GM12873 (cell line): Measurements from ENCODE around the gene ADAMTS18.

Experiments
- TF ChIP-seq, protein P1 (sequence below): IDR thresholded peaks from 2 replicates; pipeline ENCODE4 v1.5.1; 2012; ENCODE audit warnings: low read depth, mild to moderate bottlenecking, moderate library complexity, low read length, control low read depth; ENCODE audit not compliant: insufficient read depth; ENCODE audit errors: missing control alignments

Gene ADAMTS18

DNA sequence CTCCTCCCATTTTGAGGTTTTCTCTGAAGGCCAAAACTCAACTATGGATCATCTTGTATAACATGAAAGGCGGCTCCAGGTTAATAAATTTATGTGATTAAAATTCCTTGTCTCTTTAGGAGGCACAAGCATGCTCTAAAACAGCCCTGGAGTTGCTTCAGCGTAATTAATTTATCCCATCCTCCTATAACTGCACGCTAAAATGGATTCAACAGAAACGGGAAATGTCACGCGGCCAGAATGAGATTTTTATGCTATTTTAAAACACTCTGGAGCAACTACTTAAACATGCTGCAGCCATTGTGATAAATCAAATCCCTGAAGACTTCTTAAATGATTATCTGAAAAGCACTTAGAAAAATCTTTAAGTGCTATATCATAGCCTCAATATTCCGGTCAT is 106.6 kb downstream of the ADAMTS18 start:
- TF ChIP-seq, protein P1, sequence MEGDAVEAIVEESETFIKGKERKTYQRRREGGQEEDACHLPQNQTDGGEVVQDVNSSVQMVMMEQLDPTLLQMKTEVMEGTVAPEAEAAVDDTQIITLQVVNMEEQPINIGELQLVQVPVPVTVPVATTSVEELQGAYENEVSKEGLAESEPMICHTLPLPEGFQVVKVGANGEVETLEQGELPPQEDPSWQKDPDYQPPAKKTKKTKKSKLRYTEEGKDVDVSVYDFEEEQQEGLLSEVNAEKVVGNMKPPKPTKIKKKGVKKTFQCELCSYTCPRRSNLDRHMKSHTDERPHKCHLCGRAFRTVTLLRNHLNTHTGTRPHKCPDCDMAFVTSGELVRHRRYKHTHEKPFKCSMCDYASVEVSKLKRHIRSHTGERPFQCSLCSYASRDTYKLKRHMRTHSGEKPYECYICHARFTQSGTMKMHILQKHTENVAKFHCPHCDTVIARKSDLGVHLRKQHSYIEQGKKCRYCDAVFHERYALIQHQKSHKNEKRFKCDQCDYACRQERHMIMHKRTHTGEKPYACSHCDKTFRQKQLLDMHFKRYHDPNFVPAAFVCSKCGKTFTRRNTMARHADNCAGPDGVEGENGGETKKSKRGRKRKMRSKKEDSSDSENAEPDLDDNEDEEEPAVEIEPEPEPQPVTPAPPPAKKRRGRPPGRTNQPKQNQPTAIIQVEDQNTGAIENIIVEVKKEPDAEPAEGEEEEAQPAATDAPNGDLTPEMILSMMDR, result no peak

DNA sequence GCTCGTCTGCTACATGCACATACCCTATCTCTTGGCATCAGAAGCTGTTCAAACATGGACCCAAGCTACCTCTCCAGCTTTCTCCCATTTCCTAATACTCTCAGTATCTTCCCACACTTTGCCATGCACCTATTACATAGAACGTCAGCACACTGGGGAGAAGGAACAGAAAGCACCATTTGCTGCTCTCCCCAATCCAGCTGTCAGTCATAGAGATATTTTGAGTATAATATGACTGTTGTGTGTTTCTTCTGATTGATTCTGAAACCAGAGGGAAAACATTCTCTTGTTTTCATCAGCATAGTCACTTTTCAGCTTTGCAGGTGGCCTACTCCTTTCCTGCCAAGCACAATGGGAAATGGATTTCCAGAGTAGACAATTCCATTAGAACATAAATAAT is 107.1 kb downstream of the ADAMTS18 start:
- TF ChIP-seq, protein P1, result no peak

DNA sequence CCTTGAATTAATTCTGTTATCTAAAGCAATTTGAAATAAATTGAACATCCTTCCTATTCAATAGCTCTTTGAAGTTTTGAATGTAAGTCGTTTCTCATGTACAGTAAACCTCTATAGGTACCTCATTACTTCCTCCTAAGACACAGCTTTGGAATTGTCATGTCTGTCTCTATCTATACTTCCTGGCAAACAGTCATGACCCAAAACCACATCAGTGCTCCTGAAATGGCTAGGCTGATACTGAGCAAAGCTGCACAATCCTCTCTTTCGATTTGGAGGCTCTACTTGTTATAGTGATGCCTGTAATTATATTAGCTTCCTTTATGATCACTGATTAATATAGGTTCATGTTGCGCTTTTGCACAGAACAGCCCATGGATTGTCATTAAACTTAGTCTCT is 110.1 kb downstream of the ADAMTS18 start:
- TF ChIP-seq, protein P1, result no peak

DNA sequence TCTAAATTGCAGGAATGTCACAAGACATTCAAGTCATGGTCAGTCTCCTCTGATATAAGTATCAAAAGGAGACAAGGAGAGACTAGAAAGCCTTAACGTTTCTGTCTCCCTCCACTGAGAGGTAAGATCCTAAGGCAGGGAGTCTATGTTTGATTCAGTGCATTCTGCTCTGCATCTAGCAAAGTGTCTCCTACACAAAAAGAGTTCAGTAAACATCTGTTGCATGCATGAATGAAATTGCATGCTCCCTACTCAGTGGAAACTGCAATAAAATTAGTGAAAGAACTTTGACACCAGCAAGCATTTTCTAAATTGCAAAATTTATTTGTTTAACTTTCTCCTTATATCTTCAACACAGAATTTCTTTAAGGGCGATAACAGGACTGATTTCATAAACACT is 111.1 kb downstream of the ADAMTS18 start:
- TF ChIP-seq, protein P1, result no peak

DNA sequence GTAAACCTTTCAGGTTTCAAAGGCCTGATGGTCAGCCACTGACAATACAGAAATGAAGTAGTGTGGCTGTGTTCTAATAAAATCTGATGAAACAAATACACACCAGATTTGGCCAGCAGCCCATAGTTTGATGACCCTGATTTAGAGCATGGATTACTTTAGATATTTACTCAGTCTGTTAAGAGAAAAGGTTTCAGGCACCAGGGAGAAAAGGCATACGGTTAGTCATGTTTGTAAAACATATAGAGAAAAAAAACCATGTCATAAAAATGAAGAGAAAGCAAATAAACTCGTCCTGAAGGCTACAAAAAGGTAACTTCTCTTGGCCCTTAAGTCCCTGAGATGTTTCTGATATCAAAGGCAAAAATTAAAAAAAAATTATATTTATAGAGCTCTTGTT is 112.1 kb downstream of the ADAMTS18 start:
- TF ChIP-seq, protein P1, result no peak

DNA sequence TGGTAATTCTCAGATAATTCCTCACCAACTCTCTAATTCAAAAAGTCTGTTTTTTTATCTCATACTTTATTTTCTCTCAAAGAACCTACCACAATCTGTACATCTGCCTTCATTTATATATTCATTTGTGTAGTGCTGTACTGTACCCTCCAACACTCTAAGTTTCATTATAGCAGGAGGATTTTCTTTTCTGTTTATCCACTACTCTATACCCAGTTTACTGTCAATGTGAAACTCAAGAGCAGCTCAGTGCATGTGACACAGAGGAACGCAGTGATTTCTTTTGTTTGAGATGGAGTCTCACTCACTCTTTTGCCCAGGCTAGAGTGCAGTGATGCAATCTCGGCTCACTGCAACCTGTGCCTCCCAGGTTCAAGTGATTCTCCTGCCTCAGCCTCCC is 117.8 kb downstream of the ADAMTS18 start:
- TF ChIP-seq, protein P1, result no peak

DNA sequence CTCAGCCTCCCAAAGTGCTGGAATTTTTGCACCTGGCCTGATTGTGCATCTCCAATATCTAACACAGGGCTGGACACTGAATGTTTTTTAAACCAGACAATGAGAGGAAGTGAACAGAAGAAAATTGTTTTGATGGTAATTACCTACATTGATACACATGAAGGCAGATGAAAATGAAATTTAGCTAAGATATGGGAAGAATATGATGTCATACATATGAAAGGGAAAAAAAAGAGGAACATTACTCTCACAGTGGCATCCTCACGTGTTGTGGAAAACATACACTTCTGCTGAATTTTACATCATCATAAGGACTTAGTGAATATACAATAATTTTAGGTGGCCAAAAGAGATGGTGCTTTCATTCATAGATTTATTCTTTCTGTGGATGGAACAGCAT is 124.0 kb downstream of the ADAMTS18 start:
- TF ChIP-seq, protein P1, result no peak

DNA sequence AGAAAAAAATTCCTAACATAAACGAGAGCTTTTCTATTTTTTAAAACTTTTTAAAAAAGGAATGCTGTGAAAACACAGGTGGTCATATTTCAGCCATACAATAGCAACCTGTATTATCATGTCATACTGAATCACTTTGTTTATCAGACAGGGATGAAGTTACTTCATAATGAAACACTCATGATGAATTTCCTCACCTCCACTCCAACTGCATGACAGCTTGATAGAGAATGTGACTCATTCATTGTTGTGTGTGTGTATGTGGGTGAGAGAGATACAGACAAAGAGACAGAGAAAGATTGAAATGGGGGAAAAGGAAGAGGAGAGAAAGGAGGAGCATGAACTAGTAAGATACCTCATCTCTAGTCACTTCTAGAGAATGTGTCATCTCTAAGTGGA is 126.7 kb downstream of the ADAMTS18 start:
- TF ChIP-seq, protein P1, result no peak
